NCI-H1105 (cell line): ENCODE results near the gene CNTNAP1.
"Not testable (repeated sequence)": the region's sequence is repeated elsewhere in the genome, so short reads cannot be mapped to it uniquely, and the experiment has no call there.

ENCODE experiments used
- DNase-seq: peaks from one replicate; lab custom pipeline; 2025; lab: John Stamatoyannopoulos, UW

The CNTNAP1 gene

GRCh38 chr17:42742916-42743315 lies 60.6 kb downstream of the CNTNAP1 start:
- DNase-seq = not testable (repeated sequence)

- DNase-seq = no peak
These were observed 61.4 kb downstream of the CNTNAP1 start for GRCh38 chr17:42743595-42744282.

GRCh38 chr17:42744283-42744805 lies 62.0 kb downstream of the CNTNAP1 start:
- peak; percentile 59 for DNase-seq

GRCh38 chr17:42744806-42745617 lies 62.7 kb downstream of the CNTNAP1 start, which contains the start of gene EZH1:
EZH1 (minus strand) TSS chr17:42745040; CDS start chr17:42728941, 16,099 bp downstream.
- peak; percentile 87 for DNase-seq

- no peak for DNase-seq
These were observed 66.0 kb downstream of the CNTNAP1 start for GRCh38 chr17:42748202-42748907.

GRCh38 chr17:42748908-42749798 lies 66.8 kb downstream of the CNTNAP1 start:
- DNase-seq = no peak
